ENCODE measurements around the gene ADAMTSL3. TPM values are rescaled to one million over a fixed set of nuclear protein-coding genes. Genes with fewer than 3 reads are reported as not detected.
A peak's percentile ranks its signal among the peaks of the same experiment; 100 is the strongest.

ADAMTSL3 gene
- total RNA-seq, 1 donor from 2014 or later, result 0.41 TPM

GRCh38 chr15:83650831-83651230, 3.1 kb upstream of the ADAMTSL3 start:
- H3K27me3 Mint-ChIP-seq (ENCODE audit: insufficient read depth, low read depth), result peaks cover 38% of the 10 kb centered on the region
- peaks cover 45% of the 10 kb centered on the region for H3K27me3 ChIP-seq
- DNase-seq (ENCODE audit: low spot score), result no peak
- peaks cover 2% of the 10 kb centered on the region for H3K9me3 Mint-ChIP-seq
- no peaks in the 10 kb centered on the region for H3K36me3 ChIP-seq
- TF ChIP-seq CTCF (IDR thresholded peaks at IDR 0.05) (no peak), EZH2 (IDR thresholded peaks at IDR 0.05) (no peak), EZH2phosphoT487 (IDR thresholded peaks at IDR 0.05) (no peak)
- no peak overlapping the region for H3K4me3 ChIP-seq
- H3K4me3 Mint-ChIP-seq, result no peak overlapping the region
- no peaks in the 10 kb centered on the region for H3K4me1 Mint-ChIP-seq
- H3K4me2 ChIP-seq, result no peak overlapping the region
- no peaks in the 10 kb centered on the region for H3K36me3 Mint-ChIP-seq
- no peaks in the 10 kb centered on the region for H3K79me2 ChIP-seq (ENCODE audit: low read depth)
- H4K20me1 ChIP-seq (ENCODE audit: low read depth), result no peaks in the 10 kb centered on the region
- H3F3A ChIP-seq (ENCODE audit: low read depth), result peaks cover 11% of the 10 kb centered on the region
- no peak overlapping the region for H3K27ac Mint-ChIP-seq
- H3K4me1 ChIP-seq, result no peaks in the 10 kb centered on the region
- H3K27ac ChIP-seq, result no peak overlapping the region
- H2AFZ ChIP-seq (replicated peaks), result no peak overlapping the region
- H3K9ac ChIP-seq, result no peak overlapping the region
- no peaks in the 10 kb centered on the region for H3K9me3 ChIP-seq (ENCODE audit: low read depth)

GRCh38 chr15:83651541-83651940, 2.4 kb upstream of the ADAMTSL3 start:
- no peaks in the 10 kb centered on the region for H3K4me1 ChIP-seq
- no peak overlapping the region for H3K4me3 ChIP-seq
- Mint-ChIP-seq H3K4me3 (no peak overlapping the region), H3K9me3 (peaks cover 2% of the 10 kb centered on the region), H3K4me1 (no peaks in the 10 kb centered on the region), H3K27ac (no peak overlapping the region), H3K27me3 (ENCODE audit: insufficient read depth, low read depth) (peaks cover 44% of the 10 kb centered on the region), H3K36me3 (no peaks in the 10 kb centered on the region)
- H3K9ac ChIP-seq, result no peak overlapping the region
- no peak overlapping the region for H3K4me2 ChIP-seq
- peaks cover 11% of the 10 kb centered on the region for H3F3A ChIP-seq (ENCODE audit: low read depth)
- no peaks in the 10 kb centered on the region for H4K20me1 ChIP-seq (ENCODE audit: low read depth)
- H3K27me3 ChIP-seq, result peaks cover 53% of the 10 kb centered on the region
- no peaks in the 10 kb centered on the region for H3K79me2 ChIP-seq (ENCODE audit: low read depth)
- no peaks in the 10 kb centered on the region for H3K36me3 ChIP-seq
- no peak overlapping the region for H2AFZ ChIP-seq (replicated peaks)
- H3K27ac ChIP-seq, result no peak overlapping the region
- H3K9me3 ChIP-seq (ENCODE audit: low read depth), result no peaks in the 10 kb centered on the region
- TF ChIP-seq EZH2phosphoT487 (IDR thresholded peaks at IDR 0.05), result no peak
- TF ChIP-seq CTCF (IDR thresholded peaks at IDR 0.05), result no peak
- TF ChIP-seq EZH2 (IDR thresholded peaks at IDR 0.05), result no peak
- no peak for DNase-seq (ENCODE audit: low spot score)

GRCh38 chr15:83652626-83653204, 1.2 kb upstream of the ADAMTSL3 start:
- TF ChIP-seq EZH2phosphoT487 (IDR thresholded peaks at IDR 0.05), result no peak
- no peak for TF ChIP-seq CTCF (IDR thresholded peaks at IDR 0.05)
- TF ChIP-seq EZH2 (IDR thresholded peaks at IDR 0.05), result no peak
- H4K20me1 ChIP-seq (ENCODE audit: low read depth), result no peaks in the 10 kb centered on the region
- no peaks in the 10 kb centered on the region for H3K79me2 ChIP-seq (ENCODE audit: low read depth)
- peaks cover 11% of the 10 kb centered on the region for H3F3A ChIP-seq (ENCODE audit: low read depth)
- H3K27ac ChIP-seq, result no peak overlapping the region
- Mint-ChIP-seq H3K4me3 (peak overlapping the region; percentile 74), H3K9me3 (peaks cover 2% of the 10 kb centered on the region), H3K4me1 (no peaks in the 10 kb centered on the region), H3K36me3 (no peaks in the 10 kb centered on the region), H3K27ac (no peak overlapping the region), H3K27me3 (ENCODE audit: insufficient read depth, low read depth) (peaks cover 45% of the 10 kb centered on the region)
- H2AFZ ChIP-seq (replicated peaks), result peak overlapping the region; percentile 75
- no peak for DNase-seq (ENCODE audit: low spot score)
- H3K9ac ChIP-seq, result no peak overlapping the region
- no peaks in the 10 kb centered on the region for H3K9me3 ChIP-seq (ENCODE audit: low read depth)
- H3K36me3 ChIP-seq, result no peaks in the 10 kb centered on the region
- no peak overlapping the region for H3K4me2 ChIP-seq
- H3K27me3 ChIP-seq, result peaks cover 58% of the 10 kb centered on the region
- H3K4me3 ChIP-seq, result peak overlapping the region; percentile 54
- no peaks in the 10 kb centered on the region for H3K4me1 ChIP-seq
